ENCODE results near the gene UBE2E1. TPM values are rescaled to one million over a fixed set of nuclear protein-coding genes. Genes with fewer than 3 reads are reported as not detected.

The UBE2E1 gene
- total and polyA plus RNA-seq, 2 donors (not counting 1 experiment from before 2014, with no cell fraction given) = 46.7 to 63.7 TPM

GRCh38 chr3:23831517-23832394 is 26.0 kb downstream of the UBE2E1 start:
- Histone ChIP-seq H3K27ac (ENCODE audit: low read length in 2 of 2) (no peak overlapping the region), H3K4me3 (ENCODE audit: control extremely low read depth in 1 of 5, extremely low read depth in 1 of 5, insufficient read depth in 1 of 5, low read depth in 2 of 5, low read length in 4 of 5) (no peak overlapping the region), H3K9ac (ENCODE audit: low read length) (no peak overlapping the region), H2AFZ (ENCODE audit: insufficient read depth, low read depth, low read length, poor library complexity, severe bottlenecking) (no peak overlapping the region), H3K79me2 (ENCODE audit: control insufficient read depth, insufficient read depth, low read length) (peaks cover 76% of the 10 kb centered on the region), H3K9me3 (ENCODE audit: control extremely low read depth in 1 of 3, control insufficient read depth in 2 of 3, insufficient read depth in 1 of 3, low read length in 2 of 3) (no peaks in the 10 kb centered on the region), H4K20me1 (ENCODE audit: control insufficient read depth, insufficient read depth, low read length, poor library complexity, severe bottlenecking) (peaks cover 17% of the 10 kb centered on the region), H3K27me3 (replicated peaks in 1 of 4; ENCODE audit: control extremely low read depth in 1 of 4, control insufficient read depth in 3 of 4, insufficient read depth in 4 of 4, low read length in 3 of 4) (no peaks in the 10 kb centered on the region), H3K36me3 (replicated peaks in 1 of 2; ENCODE audit: control extremely low read depth in 1 of 2, control insufficient read depth in 1 of 2, extremely low read depth in 1 of 2, insufficient read depth in 2 of 2, low read length in 1 of 2) (no peaks in the 10 kb centered on the region), H3K4me1 (ENCODE audit: control insufficient read depth in 2 of 2, insufficient read depth in 2 of 2, low read length in 2 of 2) (peaks cover 51 to 56% of the 10 kb centered on the region in 2 donors), H3K4me2 (replicated peaks; ENCODE audit: low read depth, low read length, poor library complexity, severe bottlenecking) (peak overlapping the region; percentile 69)
- ATAC-seq (ENCODE audit: low read depth) (no peak), DNase-seq (no peak)
- Mint-ChIP-seq H3K9me3 (ENCODE audit: insufficient read depth) (no peaks in the 10 kb centered on the region), H3K27me3 (no peaks in the 10 kb centered on the region), H3K4me3 (peak overlapping the region; percentile 21), H3K27ac (no peak overlapping the region), H3K4me1 (peaks cover 70% of the 10 kb centered on the region)
- ChIA-PET POLR2A (interaction anchor here (2.0 kb wide), 1 partner anchor 25 kb away, joined by 4 read pairs; no protein-coding TSS in a partner anchor), CTCF (interaction anchor here (1.0 to 3.0 kb wide), 5 partner anchors 26 to 71 kb away, joined by 3 to 9 read pairs (median 5); no protein-coding TSS in a partner anchor)
- intact Hi-C loops (cut with micrococcal nuclease) = loop anchor here (5.0 kb wide), 1 partner anchor 406 kb away; no protein-coding TSS in a partner anchor
- WGBS (ENCODE audit: insufficient coverage) = 17% methylated on average over 1 of the region's 9 CpGs
- TF ChIP-seq CTCF (IDR thresholded peaks at IDR 0.05) (no peak), EZH2 (IDR thresholded peaks at IDR 0.05; ENCODE audit: borderline replicate concordance, insufficient read depth, low read depth, low read length, poor library complexity, severe bottlenecking) (no peak)

GRCh38 chr3:23832523-23832922 is 26.8 kb downstream of the UBE2E1 start:
- H3K27ac Mint-ChIP-seq = no peak overlapping the region

More at GRCh38 chr3:23832523-23832922, 26.8 kb downstream of the UBE2E1 start:
- no peak for DNase-seq
- H3K27me3 Mint-ChIP-seq = no peaks in the 10 kb centered on the region
- Histone ChIP-seq H3K9ac (ENCODE audit: low read length) (no peak overlapping the region), H3K9me3 (ENCODE audit: control extremely low read depth in 1 of 3, control insufficient read depth in 2 of 3, insufficient read depth in 1 of 3, low read length in 2 of 3) (no peaks in the 10 kb centered on the region), H3K27ac (ENCODE audit: low read length in 2 of 2) (no peak overlapping the region), H2AFZ (ENCODE audit: insufficient read depth, low read depth, low read length, poor library complexity, severe bottlenecking) (no peak overlapping the region), H3K36me3 (replicated peaks in 1 of 2; ENCODE audit: control extremely low read depth in 1 of 2, control insufficient read depth in 1 of 2, extremely low read depth in 1 of 2, insufficient read depth in 2 of 2, low read length in 1 of 2) (no peaks in the 10 kb centered on the region), H3K4me2 (replicated peaks; ENCODE audit: low read depth, low read length, poor library complexity, severe bottlenecking) (no peak overlapping the region), H3K27me3 (replicated peaks in 1 of 4; ENCODE audit: control extremely low read depth in 1 of 4, control insufficient read depth in 3 of 4, insufficient read depth in 4 of 4, low read length in 3 of 4) (no peaks in the 10 kb centered on the region), H3K4me3 (ENCODE audit: control extremely low read depth in 1 of 5, extremely low read depth in 1 of 5, insufficient read depth in 1 of 5, low read depth in 2 of 5, low read length in 4 of 5) (no peak overlapping the region), H4K20me1 (ENCODE audit: control insufficient read depth, insufficient read depth, low read length, poor library complexity, severe bottlenecking) (peaks cover 24% of the 10 kb centered on the region), H3K79me2 (ENCODE audit: control insufficient read depth, insufficient read depth, low read length) (peaks cover 82% of the 10 kb centered on the region), H3K4me1 (ENCODE audit: control insufficient read depth in 2 of 2, insufficient read depth in 2 of 2, low read length in 2 of 2) (peaks cover 59 to 63% of the 10 kb centered on the region in 2 donors)
- peaks cover 76% of the 10 kb centered on the region for H3K4me1 Mint-ChIP-seq
- TF ChIP-seq EZH2 (IDR thresholded peaks at IDR 0.05; ENCODE audit: borderline replicate concordance, insufficient read depth, low read depth, low read length, poor library complexity, severe bottlenecking) (no peak), CTCF (IDR thresholded peaks at IDR 0.05) (no peak)
- CTCF ChIA-PET = no interaction called here
- intact Hi-C loops (cut with micrococcal nuclease) = loop anchor here (5.0 kb wide), 1 partner anchor 405 kb away; no protein-coding TSS in a partner anchor
- WGBS (ENCODE audit: insufficient coverage) = 97% methylated on average over 8 of the region's 10 CpGs
- H3K9me3 Mint-ChIP-seq (ENCODE audit: insufficient read depth) = no peaks in the 10 kb centered on the region
- no peak overlapping the region for H3K4me3 Mint-ChIP-seq
- POLR2A ChIA-PET = no interaction called here
- no peak for ATAC-seq (ENCODE audit: low read depth)

Data from B cell (primary cell).